HepG2 (cell line): ENCODE measurements around the gene ABCC1.

ENCODE experiments used
- SMARCE1 ChIP-seq: fragments of 450-650 bp; IDR thresholded peaks from 2 replicates; pipeline ENCODE4 v1.6.1; 2017; ENCODE audit warnings: borderline replicate concordance
- ZNF501 ChIP-seq: sonication (generic); formaldehyde crosslinking; IDR thresholded peaks from 2 replicates; pipeline ENCODE4 v1.5.1; 2020; ENCODE audit warnings: mild to moderate bottlenecking, moderate library complexity, missing genetic modification reagents

DNA sequence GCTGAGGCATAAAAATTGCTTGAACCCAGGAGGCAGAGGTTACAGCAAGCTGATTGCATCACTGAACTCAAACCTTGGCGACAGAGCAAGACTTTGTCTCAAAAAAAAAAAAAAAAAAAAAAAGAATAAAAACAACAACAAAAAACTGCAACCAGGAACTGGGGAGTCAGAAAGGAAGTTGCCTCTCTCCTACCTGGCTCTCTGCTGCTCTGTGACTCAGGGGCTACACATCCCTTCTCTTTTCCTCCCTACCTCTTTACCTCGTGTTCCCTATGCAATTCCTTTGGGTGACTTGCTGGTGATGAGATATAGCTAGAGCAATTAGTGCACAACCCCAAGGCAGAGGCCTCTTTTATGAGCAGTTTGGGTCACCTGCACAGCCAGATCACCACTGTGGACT is 95.9 kb downstream of the ABCC1 start:
- TF ChIP-seq ZNF501 (CRISPR knock-in tag) (no peak), SMARCE1 (no peak)
